A204.1 (cell line): ENCODE measurements around the gene TTC36.
"Not testable (repeated sequence)": the region's sequence is repeated elsewhere in the genome, so short reads cannot be mapped to it uniquely, and the experiment has no call there.

Experiments used
- FAIRE-seq: peaks from 2 replicates; lab custom pipeline; 2012; peaks lifted over from hg19 to GRCh38; lab: Jason Lieb, UNC

Gene TTC36

GRCh38 chr11:118532852-118533768 is 5.8 kb downstream of the TTC36 start:
- no peak for FAIRE-seq

- no peak for FAIRE-seq
Observed at GRCh38 chr11:118533769-118534729, 6.8 kb downstream of the TTC36 start.

- no peak for FAIRE-seq
Observed at GRCh38 chr11:118535261-118535660, 8.0 kb downstream of the TTC36 start.

GRCh38 chr11:118536726-118537125 is 9.5 kb downstream of the TTC36 start:
- no peak for FAIRE-seq

GRCh38 chr11:118537409-118537980 is 10.2 kb downstream of the TTC36 start:
- no peak for FAIRE-seq

- FAIRE-seq, result no peak
Observed at GRCh38 chr11:118544010-118544646, 16.9 kb downstream of the TTC36 start.

GRCh38 chr11:118544647-118545010 is 17.4 kb downstream of the TTC36 start:
- no peak for FAIRE-seq

- FAIRE-seq, result no peak
Observed at GRCh38 chr11:118545533-118545932, 18.3 kb downstream of the TTC36 start.

- no peak for FAIRE-seq
Observed at GRCh38 chr11:118547132-118547531, 19.9 kb downstream of the TTC36 start.

- no peak for FAIRE-seq
Observed at GRCh38 chr11:118552341-118552740, 25.1 kb downstream of the TTC36 start.

- FAIRE-seq, result no peak
Observed at GRCh38 chr11:118560806-118561205, 33.5 kb downstream of the TTC36 start.

GRCh38 chr11:118565051-118565450 is 37.8 kb downstream of the TTC36 start:
- no peak for FAIRE-seq

GRCh38 chr11:118569670-118570069 is 42.4 kb downstream of the TTC36 start:
- no peak for FAIRE-seq

- no peak for FAIRE-seq
Observed at GRCh38 chr11:118570787-118571186, 43.5 kb downstream of the TTC36 start.

GRCh38 chr11:118571701-118572060 is 44.4 kb downstream of the TTC36 start:
- not testable (repeated sequence) for FAIRE-seq

GRCh38 chr11:118572061-118572980 is 45.0 kb downstream of the TTC36 start, which contains the start of gene ARCN1:
Gene ARCN1, plus strand, starts transcription at chr11:118572409. Its CDS starts 139 bp downstream, at chr11:118572548.
- FAIRE-seq, result no peak

GRCh38 chr11:118572981-118573550 is 45.8 kb downstream of the TTC36 start:
- no peak for FAIRE-seq

GRCh38 chr11:118574636-118575035 is 47.4 kb downstream of the TTC36 start:
- FAIRE-seq, result no peak

- FAIRE-seq, result not testable (repeated sequence)
Observed at GRCh38 chr11:118577995-118578394, 50.7 kb downstream of the TTC36 start.
